ENCODE results near the gene HOXD9.

Gene HOXD9

GRCh38 chr2:176126929-176127773 is 4.6 kb downstream of the HOXD9 start:
- DNase-seq, result no peak

GRCh38 chr2:176127774-176128072 is 5.2 kb downstream of the HOXD9 start:
- no peak for DNase-seq

GRCh38 chr2:176128172-176128981 is 5.9 kb downstream of the HOXD9 start:
- DNase-seq, result no peak

- DNase-seq, result no peak
Measured at GRCh38 chr2:176128982-176129796, 6.7 kb downstream of the HOXD9 start, which contains the start of gene HOXD8. HOXD8 (plus strand) TSS chr2:176129705; CDS start chr2:176130367, 662 bp downstream.

- DNase-seq, result no peak
Measured at GRCh38 chr2:176129813-176130146, 7.3 kb downstream of the HOXD9 start.

- DNase-seq, result no peak
Measured at GRCh38 chr2:176130147-176130956, 7.8 kb downstream of the HOXD9 start.

- no peak for DNase-seq
Measured at GRCh38 chr2:176130957-176131847, 8.7 kb downstream of the HOXD9 start.

GRCh38 chr2:176131848-176132158 is 9.3 kb downstream of the HOXD9 start:
- no peak for DNase-seq

GRCh38 chr2:176132205-176133171 is 10.0 kb downstream of the HOXD9 start:
- no peak for DNase-seq

- DNase-seq, result no peak
Measured at GRCh38 chr2:176133389-176133788, 10.9 kb downstream of the HOXD9 start.

GRCh38 chr2:176134035-176134434 is 11.5 kb downstream of the HOXD9 start:
- no peak for DNase-seq

- no peak for DNase-seq
Measured at GRCh38 chr2:176135035-176135440, 12.5 kb downstream of the HOXD9 start.

GRCh38 chr2:176136374-176137251 is 14.1 kb downstream of the HOXD9 start:
- DNase-seq, result no peak

GRCh38 chr2:176137252-176137580 is 14.7 kb downstream of the HOXD9 start:
- no peak for DNase-seq

- no peak for DNase-seq
Measured at GRCh38 chr2:176137906-176138305, 15.4 kb downstream of the HOXD9 start.

GRCh38 chr2:176138526-176138922 is 16.0 kb downstream of the HOXD9 start:
- DNase-seq, result no peak

GRCh38 chr2:176138923-176139660 is 16.6 kb downstream of the HOXD9 start:
- DNase-seq, result no peak

- DNase-seq, result no peak
Measured at GRCh38 chr2:176139661-176140512, 17.4 kb downstream of the HOXD9 start.
